Measurements from ENCODE around the gene GOLGA6L6. TPM values are rescaled to one million over a fixed set of nuclear protein-coding genes. Genes with fewer than 3 reads are reported as not detected.

The GOLGA6L6 gene
- not detected in 2 replicates for total RNA-seq (ENCODE audit: low replicate concordance)

GRCh38 chr15:20541700-20542099, at the start of gene GOLGA6L6:
GOLGA6L6 (minus strand) TSS chr15:20541800; CDS start chr15:20541709, 91 bp downstream.

Data from smooth muscle cell of the coronary artery (primary cell).